ENCODE results near the gene ANKRD35. TPM values are rescaled to one million over a fixed set of nuclear protein-coding genes. Genes with fewer than 3 reads are reported as not detected.

Gene ANKRD35
- total and polyA plus RNA-seq, 10 of the 15 experiments (the other 5 are each of a cell fraction or from before 2014, with no cell fraction given) = 0.01 to 0.08 TPM; not detected in 8

DNA sequence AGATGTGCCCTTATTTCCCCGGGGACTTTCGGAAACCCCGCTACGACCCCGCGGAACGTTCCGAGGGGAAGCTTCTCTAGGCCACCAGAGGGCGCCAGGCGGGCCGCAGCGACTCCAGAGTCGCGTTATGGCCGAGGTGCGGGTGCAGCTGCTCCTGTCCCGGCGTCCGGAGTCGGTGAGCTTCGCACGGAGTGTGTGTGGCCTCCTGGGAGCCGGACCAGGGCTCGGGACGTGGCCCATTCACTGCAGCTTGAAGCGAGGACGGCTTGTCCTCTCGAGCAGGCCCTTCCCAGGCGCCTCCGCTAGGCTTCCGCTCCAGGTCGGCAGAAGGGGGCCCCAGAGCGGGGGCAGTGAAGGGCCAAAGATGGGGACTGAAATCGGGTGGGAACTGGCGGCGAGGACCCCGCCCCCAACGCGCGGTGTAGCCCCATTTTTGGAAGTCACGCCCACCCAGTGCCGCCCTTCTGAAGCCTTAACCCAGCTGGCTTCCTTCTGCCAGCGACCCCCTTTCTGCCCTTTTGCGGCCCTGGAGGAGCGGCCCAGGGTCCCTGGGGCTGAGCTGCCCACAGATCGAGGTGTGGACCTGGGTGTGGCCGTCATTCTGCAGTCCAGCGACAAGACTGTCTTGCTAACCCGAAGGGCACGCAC is 40.0 kb downstream of the ANKRD35 start, which contains the start of gene NUDT17:
NUDT17 (plus strand) TSS at position 117 of the 648 bp plus-strand sequence; CDS start at position 128, 11 bp downstream.
- H3K27ac ChIP-seq (ENCODE audit: control insufficient read depth, insufficient read depth) = peak within 1 kb of the TSS; percentile 83
- H4K20me1 ChIP-seq (ENCODE audit: control insufficient read depth, insufficient read depth) = no peaks in the 10 kb centered on the region
- no peaks in the 10 kb centered on the region for H3K27me3 ChIP-seq (replicated peaks in 1 of 2; ENCODE audit: control insufficient read depth in 2 of 2, insufficient read depth in 2 of 2, low read length in 1 of 2)
- peak within 1 kb of the TSS; percentile 71 for H3K9ac ChIP-seq (ENCODE audit: control insufficient read depth, insufficient read depth, low read length)
- under 1% methylated on average over 50 of the region's 50 CpGs for WGBS (ENCODE audit: insufficient coverage, insufficient replicate concordance, low lambda C conversion rate, missing lambda C conversion rate)
- H2AFZ ChIP-seq (ENCODE audit: control insufficient read depth, low read depth, low read length) = peak within 1 kb of the TSS; percentile 71
- intact Hi-C loops (cut with micrococcal nuclease; ENCODE audit: unreplicated experiment) (loop anchor here (1.0 to 2.0 kb wide), 2 partner anchors 65 to 168 kb away; partner anchors contain the start of gene ITGA10), in situ Hi-C loops (cut with MboI) (loop anchor here (5.0 kb wide), 1 partner anchor 162 kb away; no protein-coding TSS in a partner anchor)
- peak within 1 kb of the TSS; percentile 89 for H3K4me2 ChIP-seq (ENCODE audit: control insufficient read depth, insufficient read depth)
- ATAC-seq (peak; percentile 87), FAIRE-seq (no peak), DNase-seq (ENCODE audit: low read depth, low spot score) (no peak)
- H3K9me3 ChIP-seq (replicated peaks; ENCODE audit: control insufficient read depth, insufficient read depth, low read length) = no peaks in the 10 kb centered on the region
- no peaks in the 10 kb centered on the region for H3K79me2 ChIP-seq (ENCODE audit: control insufficient read depth, insufficient read depth, low read length)
- H3K36me3 ChIP-seq (ENCODE audit: control insufficient read depth in 2 of 2, insufficient read depth in 2 of 2, low read length in 1 of 2) = peaks cover 4 to 15% of the 10 kb centered on the region in 2 experiments; a peak in 3 of 4 replicates
- no TSS peak for BruUV-seq (replicated peaks)
- RAD21 ChIA-PET (ENCODE audit: unreplicated experiment) = interaction anchor here (0.8 to 4.5 kb wide), 19 partner anchors 12 to 171 kb away, joined by 3 to 69 read pairs (median 5); partner anchors contain the start of genes ANKRD34A, ITGA10, PEX11B and PIAS3
- SMC1A ChIA-PET (ENCODE audit: uncharacterized antibody, unreplicated experiment) = interaction anchor here (0.7 to 5.5 kb wide), 13 partner anchors 13 to 169 kb away, joined by 3 to 54 read pairs (median 6); partner anchors contain the start of genes PIAS3, POLR3C and RNF115
- H3K4me3 ChIP-seq = peak within 1 kb of the TSS; percentile 89
- CTCF ChIA-PET = interaction anchor here (0.7 to 8.2 kb wide), 38 partner anchors 10 to 191 kb away, joined by 3 to 172 read pairs (median 5); partner anchors contain the start of genes ANKRD34A, ANKRD35, ITGA10 and LIX1L
- POLR2A ChIA-PET = interaction anchor here (0.5 to 3.0 kb wide), 8 partner anchors 14 to 118 kb away, joined by 3 to 24 read pairs (median 4); partner anchors contain the start of genes ANKRD34A, PEX11B, PIAS3 and POLR3GL
- peaks cover 15% of the 10 kb centered on the region for H3K4me1 ChIP-seq (ENCODE audit: control insufficient read depth, insufficient read depth, low read length)
- peak; percentile 74 for TF ChIP-seq SMC3 (IDR thresholded peaks at IDR 0.05; ENCODE audit: borderline replicate concordance, low read length)
- no peak for TF ChIP-seq SUZ12 (IDR thresholded peaks at IDR 0.05; ENCODE audit: unreplicated experiment)
- peak; percentile 43; the same call in 2 of the 3 replicates for TF ChIP-seq POU2F2 (IDR thresholded peaks at IDR 0.05; ENCODE audit: borderline replicate concordance, low read depth, low read length)
- TF ChIP-seq DPF2 (IDR thresholded peaks at IDR 0.05) = 0 out of 2 replicates have a peak, but pooled peaks have one; percentile 52
- no peak for TF ChIP-seq ZNF384 (IDR thresholded peaks at IDR 0.05; ENCODE audit: borderline replicate concordance, low read depth, low read length)
- peak; percentile 71 for TF ChIP-seq MYC (IDR thresholded peaks at IDR 0.05; ENCODE audit: insufficient read depth, insufficient read length, insufficient replicate concordance, low read length, severe bottlenecking)
- TF ChIP-seq MEF2B (IDR thresholded peaks at IDR 0.05; ENCODE audit: partially characterized antibody, poor library complexity, severe bottlenecking) = peak; percentile 89
- no peak for TF ChIP-seq ZNF274 (IDR thresholded peaks at IDR 0.05; ENCODE audit: insufficient read depth, insufficient read length)
- TF ChIP-seq RB1 (IDR thresholded peaks at IDR 0.05; ENCODE audit: borderline replicate concordance) = 0 out of 2 replicates have a peak, but pooled peaks have one; percentile 76
- no peak for TF ChIP-seq FOXK2 (IDR thresholded peaks at IDR 0.05)
- TF ChIP-seq FOXM1 (IDR thresholded peaks at IDR 0.05; ENCODE audit: low read depth, low read length) = 0 out of 2 replicates have a peak, but pooled peaks have one; percentile 39
- TF ChIP-seq CEBPB (IDR thresholded peaks at IDR 0.05; ENCODE audit: borderline replicate concordance in 1 of 2, low read depth in 2 of 2, low read length in 2 of 2) = no peak
- TF ChIP-seq MXI1 (IDR thresholded peaks at IDR 0.05; ENCODE audit: low read depth, low read length) = no peak
- peak; percentile 81 for TF ChIP-seq POLR2A (IDR thresholded peaks at IDR 0.05; ENCODE audit: low read depth, low read length)
- TF ChIP-seq, protein P1, sequence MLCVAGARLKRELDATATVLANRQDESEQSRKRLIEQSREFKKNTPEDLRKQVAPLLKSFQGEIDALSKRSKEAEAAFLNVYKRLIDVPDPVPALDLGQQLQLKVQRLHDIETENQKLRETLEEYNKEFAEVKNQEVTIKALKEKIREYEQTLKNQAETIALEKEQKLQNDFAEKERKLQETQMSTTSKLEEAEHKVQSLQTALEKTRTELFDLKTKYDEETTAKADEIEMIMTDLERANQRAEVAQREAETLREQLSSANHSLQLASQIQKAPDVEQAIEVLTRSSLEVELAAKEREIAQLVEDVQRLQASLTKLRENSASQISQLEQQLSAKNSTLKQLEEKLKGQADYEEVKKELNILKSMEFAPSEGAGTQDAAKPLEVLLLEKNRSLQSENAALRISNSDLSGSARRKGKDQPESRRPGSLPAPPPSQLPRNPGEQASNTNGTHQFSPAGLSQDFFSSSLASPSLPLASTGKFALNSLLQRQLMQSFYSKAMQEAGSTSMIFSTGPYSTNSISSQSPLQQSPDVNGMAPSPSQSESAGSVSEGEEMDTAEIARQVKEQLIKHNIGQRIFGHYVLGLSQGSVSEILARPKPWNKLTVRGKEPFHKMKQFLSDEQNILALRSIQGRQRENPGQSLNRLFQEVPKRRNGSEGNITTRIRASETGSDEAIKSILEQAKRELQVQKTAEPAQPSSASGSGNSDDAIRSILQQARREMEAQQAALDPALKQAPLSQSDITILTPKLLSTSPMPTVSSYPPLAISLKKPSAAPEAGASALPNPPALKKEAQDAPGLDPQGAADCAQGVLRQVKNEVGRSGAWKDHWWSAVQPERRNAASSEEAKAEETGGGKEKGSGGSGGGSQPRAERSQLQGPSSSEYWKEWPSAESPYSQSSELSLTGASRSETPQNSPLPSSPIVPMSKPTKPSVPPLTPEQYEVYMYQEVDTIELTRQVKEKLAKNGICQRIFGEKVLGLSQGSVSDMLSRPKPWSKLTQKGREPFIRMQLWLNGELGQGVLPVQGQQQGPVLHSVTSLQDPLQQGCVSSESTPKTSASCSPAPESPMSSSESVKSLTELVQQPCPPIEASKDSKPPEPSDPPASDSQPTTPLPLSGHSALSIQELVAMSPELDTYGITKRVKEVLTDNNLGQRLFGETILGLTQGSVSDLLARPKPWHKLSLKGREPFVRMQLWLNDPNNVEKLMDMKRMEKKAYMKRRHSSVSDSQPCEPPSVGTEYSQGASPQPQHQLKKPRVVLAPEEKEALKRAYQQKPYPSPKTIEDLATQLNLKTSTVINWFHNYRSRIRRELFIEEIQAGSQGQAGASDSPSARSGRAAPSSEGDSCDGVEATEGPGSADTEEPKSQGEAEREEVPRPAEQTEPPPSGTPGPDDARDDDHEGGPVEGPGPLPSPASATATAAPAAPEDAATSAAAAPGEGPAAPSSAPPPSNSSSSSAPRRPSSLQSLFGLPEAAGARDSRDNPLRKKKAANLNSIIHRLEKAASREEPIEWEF (IDR thresholded peaks at IDR 0.05; ENCODE audit: insufficient replicate concordance, low read depth, low read length) = no peak
- no peak for TF ChIP-seq RFX5 (IDR thresholded peaks at IDR 0.05; ENCODE audit: low read depth, low read length)

All from GM12878 (cell line).